Hematopoietic multipotent progenitor cell treated with erythropoietin and hydrocortisone succinate and interleukin-3 and kit ligand, for 8 days (in vitro differentiated cells): ENCODE data around the gene SCG3.

Experiments
- DNase-seq: peaks from one replicate; pipeline ENCODE4 v3.0.0-alpha.2; 2015

SCG3 gene

GRCh38 chr15:51760805-51761204 lies 79.5 kb downstream of the SCG3 start:
- no peak for DNase-seq

- no peak for DNase-seq
These were observed 84.4 kb downstream of the SCG3 start for GRCh38 chr15:51765751-51766150.

- DNase-seq, result no peak
These were observed 85.0 kb downstream of the SCG3 start for GRCh38 chr15:51766341-51766740.

GRCh38 chr15:51768018-51768417 lies 86.7 kb downstream of the SCG3 start:
- DNase-seq, result no peak
